ENCODE data around the gene WDR90. TPM values are rescaled to one million over a fixed set of nuclear protein-coding genes. Genes with fewer than 3 reads are reported as not detected.
A peak's percentile ranks its signal among the peaks of the same experiment; 100 is the strongest.

The WDR90 gene
- total and polyA plus RNA-seq, 2 of the 13 experiments (the other 11 are each of a cell fraction or from before 2014, with no cell fraction given) = 14.9 to 28.9 TPM

- TF ChIP-seq KLF11 (CRISPR knock-in tag; IDR thresholded peaks at IDR 0.05) = no peak
- TF ChIP-seq ETV5 (CRISPR knock-in tag; IDR thresholded peaks at IDR 0.05; ENCODE audit: borderline replicate concordance) = peak; percentile 78
- TF ChIP-seq RORA (CRISPR knock-in tag; IDR thresholded peaks at IDR 0.05) = no peak
- no peak for TF ChIP-seq CC2D1A (CRISPR knock-in tag; IDR thresholded peaks at IDR 0.05)
- no peak for TF ChIP-seq SIN3B (IDR thresholded peaks at IDR 0.05; ENCODE audit: low read length)
- no peak for TF ChIP-seq GMEB2 (CRISPR knock-in tag; IDR thresholded peaks at IDR 0.05; ENCODE audit: low read depth)
- peak; percentile 98 for TF ChIP-seq FUBP1 (CRISPR knock-in tag; IDR thresholded peaks at IDR 0.05; ENCODE audit: borderline replicate concordance)
- TF ChIP-seq GPN1 (CRISPR knock-in tag; IDR thresholded peaks at IDR 0.05; ENCODE audit: borderline replicate concordance) = no peak
- no peak for TF ChIP-seq ZFP36 (IDR thresholded peaks at IDR 0.05; ENCODE audit: borderline replicate concordance, low read depth, low read length, partially characterized antibody)
- TF ChIP-seq RCOR2 (CRISPR knock-in tag; IDR thresholded peaks at IDR 0.05) = no peak
- peak; percentile 78; the same call in 1 of the 2 replicates for TF ChIP-seq ZMAT3 (CRISPR knock-in tag; conservative IDR thresholded peaks at IDR 0.05)
- no peak for TF ChIP-seq ZC3H4 (CRISPR knock-in tag; IDR thresholded peaks at IDR 0.05; ENCODE audit: borderline replicate concordance)
- TF ChIP-seq SOX6 (IDR thresholded peaks at IDR 0.05) = no peak
- TF ChIP-seq SOX6 (CRISPR knock-in tag; IDR thresholded peaks at IDR 0.05) = no peak
- 0 out of 2 replicates have a peak, but pooled peaks have one; percentile 32 for TF ChIP-seq ZNF34 (CRISPR knock-in tag; IDR thresholded peaks at IDR 0.05; ENCODE audit: borderline replicate concordance)
- peak; percentile 86; the same call in 1 of the 2 replicates for TF ChIP-seq ATF7-NPFF (CRISPR knock-in tag; IDR thresholded peaks at IDR 0.05; ENCODE audit: low read depth)
- peak; percentile 74 for TF ChIP-seq ZNF891 (CRISPR knock-in tag; IDR thresholded peaks at IDR 0.05)
- peak; percentile 68 for TF ChIP-seq ASH2L (IDR thresholded peaks at IDR 0.05; ENCODE audit: insufficient read length, low read depth, low read length)
- TF ChIP-seq ZNF354B (CRISPR knock-in tag; IDR thresholded peaks at IDR 0.05) = no peak
- 0 out of 2 replicates have a peak, but pooled peaks have one; percentile 72 for TF ChIP-seq AKAP8 (CRISPR knock-in tag; IDR thresholded peaks at IDR 0.05)
- TF ChIP-seq YY1 (IDR thresholded peaks at IDR 0.05; ENCODE audit: insufficient read depth, insufficient replicate concordance, low read depth, low read length) = peak; percentile 95
- 0 out of 2 replicates have a peak, but pooled peaks have one; percentile 21 for TF ChIP-seq TRIM24 (CRISPR knock-in tag; IDR thresholded peaks at IDR 0.05)
- no peak for TF ChIP-seq SMARCE1 (IDR thresholded peaks at IDR 0.05; ENCODE audit: borderline replicate concordance)
- no peak for TF ChIP-seq ZNF782 (CRISPR knock-in tag; IDR thresholded peaks at IDR 0.05; ENCODE audit: borderline replicate concordance)
- TF ChIP-seq E2F5 (CRISPR knock-in tag; conservative IDR thresholded peaks at IDR 0.05) = 0 out of 2 replicates have a peak, but pooled peaks have one; percentile 13
- TF ChIP-seq POLR2AphosphoS2 (IDR thresholded peaks at IDR 0.05; ENCODE audit: low read depth, low read length) = no peak
- TF ChIP-seq MTA3 (CRISPR knock-in tag; IDR thresholded peaks at IDR 0.05) = no peak
- TF ChIP-seq NFYB (CRISPR knock-in tag; IDR thresholded peaks at IDR 0.05) = 0 out of 2 replicates have a peak, but pooled peaks have one; percentile 7
Observed at GRCh38 chr16:667780-668518, 18.8 kb downstream of the WDR90 start, which contains the start of gene RHOT2 (continued).
